H1 (cell line): Measurements from ENCODE around the gene CDC40. TPM values are rescaled to one million over a fixed set of nuclear protein-coding genes. Genes with fewer than 3 reads are reported as not detected.

Experiments used
- CTCF ChIA-PET: fragments of 300-600 bp; sonication (Branson Sonifier 250); formaldehyde crosslinking; loops from one replicate; lab custom pipeline; 2021; ENCODE audit not compliant: partially characterized antibody; lab: Charles Lee
- POLR2A ChIA-PET: fragments of 300-600 bp; sonication (Branson Sonifier 250); formaldehyde crosslinking; loops from one replicate; lab custom pipeline; 2021; ENCODE audit warnings: inconsistent platforms; ENCODE audit not compliant: partially characterized antibody; lab: Charles Lee
- DNase-seq, 2 experiments: peaks; one replicate each; pipeline versions ENCODE4 v3.0.0 to v3.0.0-alpha.2; 2010 to 2022; ENCODE audit warnings: low spot score in 2 of 2, low read depth in 1 of 2, mixed read lengths in 1 of 2
- FAIRE-seq: peaks from 2 replicates; lab custom pipeline; 2011; peaks lifted over from hg19 to GRCh38; lab: Jason Lieb, UNC
- H2AFZ ChIP-seq: 2 replicates; pipeline ENCODE4 v1.8.1; 2012; ENCODE audit warnings: low read length, inconsistent platforms
- H2AK5ac ChIP-seq: 2 replicates; pipeline ENCODE4 v1.6.1; 2013; ENCODE audit warnings: low read depth, low read length
- H2BK120ac ChIP-seq: replicated peaks from 2 replicates; pipeline ENCODE3; 2013; ENCODE audit warnings: low read depth, low read length, inconsistent platforms
- H2BK12ac ChIP-seq: 2 replicates; pipeline ENCODE4 v1.6.1; 2013; ENCODE audit warnings: low read depth, low read length
- H2BK15ac ChIP-seq: 2 replicates; pipeline ENCODE4 v1.6.1; 2013; ENCODE audit warnings: low read length
- H2BK20ac ChIP-seq: 2 replicates; pipeline ENCODE4 v1.6.1; 2013; ENCODE audit warnings: low read length
- H2BK5ac ChIP-seq: 2 replicates; pipeline ENCODE4 v1.6.1; 2013; ENCODE audit warnings: low read depth, low read length
- H3K14ac ChIP-seq: 2 replicates; pipeline ENCODE4 v1.6.1; 2013; ENCODE audit warnings: inconsistent platforms; ENCODE audit not compliant: insufficient read length
- H3K18ac ChIP-seq: 2 replicates; pipeline ENCODE4 v1.6.1; 2013; ENCODE audit warnings: low read length; ENCODE audit errors: extremely low read depth
- H3K23ac ChIP-seq: 2 replicates; pipeline ENCODE4 v1.6.1; 2013; ENCODE audit warnings: inconsistent platforms; ENCODE audit not compliant: insufficient read length
- H3K23me2 ChIP-seq: 2 replicates; pipeline ENCODE4 v1.6.1; 2013; ENCODE audit warnings: low read depth, low read length
- H3K27ac ChIP-seq: 2 replicates; pipeline ENCODE4 v1.6.1; 2011; ENCODE audit warnings: low read depth, low read length, inconsistent platforms
- H3K27me3 ChIP-seq, 4 experiments: replicated peaks in 1 of 4; 1 replicate in 1 of 4; 2 replicates in 3 of 4; pipeline versions ENCODE4 v1.6.1 to v1.8.1; 2011 to 2013; ENCODE audit warnings: low read length in 3 of 4, mild to moderate bottlenecking in 3 of 4, inconsistent platforms in 2 of 4, mixed read lengths in 2 of 4, moderate library complexity in 1 of 4; ENCODE audit not compliant: control insufficient read depth in 3 of 4, insufficient read depth in 3 of 4; ENCODE audit errors: extremely low read depth in 1 of 4
- H3K36me3 ChIP-seq, 4 experiments: 2 replicates each; pipeline versions ENCODE4 v1.6.1 to v1.8.1; 2011 to 2013; ENCODE audit warnings: mild to moderate bottlenecking in 4 of 4, low read length in 3 of 4, moderate library complexity in 2 of 4, control low read depth in 1 of 4, inconsistent platforms in 1 of 4; ENCODE audit not compliant: insufficient read depth in 4 of 4, control insufficient read depth in 2 of 4
- H3K4ac ChIP-seq: replicated peaks from 2 replicates; pipeline ENCODE3; 2013; ENCODE audit warnings: low read length, low read depth, mixed read lengths, inconsistent platforms; ENCODE audit not compliant: insufficient read length
- H3K4me1 ChIP-seq, 4 experiments: replicated peaks in 1 of 4; 1 replicate in 1 of 4; 2 replicates in 3 of 4; pipeline versions ENCODE4 v1.6.1 to v1.8.1; 2011 to 2013; ENCODE audit warnings: low read length in 3 of 4, inconsistent platforms in 2 of 4, mixed read lengths in 1 of 4; ENCODE audit not compliant: insufficient read depth in 4 of 4, control insufficient read depth in 3 of 4
- H3K4me2 ChIP-seq, 2 experiments: 2 replicates each; pipeline versions ENCODE4 v1.6.1 to v1.8.1; 2011 to 2013; ENCODE audit warnings: low read depth in 2 of 2, low read length in 2 of 2, control low read depth in 1 of 2, inconsistent platforms in 1 of 2, mild to moderate bottlenecking in 1 of 2; ENCODE audit not compliant: insufficient read depth in 1 of 2
- H3K4me3 ChIP-seq, 4 experiments: fragments of 200-600, 300-600 bp in 1 of 4; sonication (generic), shearing (Covaris generic), sonication (Bioruptor Twin) in 1 of 4; 2 replicates each; pipeline versions ENCODE4 v1.5.1 to v1.8.1; 2011 to 2016; ENCODE audit warnings: low read length in 4 of 4, low read depth in 3 of 4, control low read depth in 2 of 4, inconsistent platforms in 2 of 4, mild to moderate bottlenecking in 2 of 4, mixed read lengths in 1 of 4, moderate library complexity in 1 of 4; ENCODE audit not compliant: insufficient read depth in 2 of 4; ENCODE audit errors: extremely low read depth in 1 of 4
- H3K56ac ChIP-seq: replicated peaks from 2 replicates; pipeline ENCODE3; 2013; ENCODE audit warnings: low read depth, mild to moderate bottlenecking, mixed read lengths, low read length, inconsistent platforms; ENCODE audit not compliant: insufficient read length
- H3K79me1 ChIP-seq: 2 replicates; pipeline ENCODE4 v1.6.1; 2013; ENCODE audit warnings: low read depth, low read length, control low read depth
- H3K79me2 ChIP-seq, 2 experiments: 2 replicates each; pipeline versions ENCODE4 v1.6.1 to v1.8.1; 2012 to 2013; ENCODE audit warnings: low read length in 2 of 2, mild to moderate bottlenecking in 2 of 2, inconsistent platforms in 1 of 2; ENCODE audit not compliant: insufficient read depth in 2 of 2, control insufficient read depth in 1 of 2
- H3K9ac ChIP-seq, 4 experiments: replicated peaks in 1 of 4; 1 replicate in 1 of 4; 2 replicates in 3 of 4; pipeline versions ENCODE4 v1.6.1 to v1.8.1; 2011 to 2013; ENCODE audit warnings: low read depth in 3 of 4, low read length in 3 of 4, control low read depth in 2 of 4, mild to moderate bottlenecking in 2 of 4, moderate library complexity in 2 of 4, inconsistent platforms in 1 of 4; ENCODE audit errors: extremely low read depth in 1 of 4
- H3K9me3 ChIP-seq, 2 experiments: 2 replicates each; pipeline versions ENCODE4 v1.6.1 to v1.8.1; 2012 to 2013; ENCODE audit warnings: mild to moderate bottlenecking in 2 of 2, moderate library complexity in 2 of 2, control low read depth in 1 of 2, inconsistent platforms in 1 of 2, low read depth in 1 of 2, low read length in 1 of 2, mixed read lengths in 1 of 2; ENCODE audit not compliant: insufficient read depth in 2 of 2
- H4K20me1 ChIP-seq, 2 experiments: replicated peaks in 1 of 2; 2 replicates each; pipeline versions ENCODE3 to v1.8.1; 2011 to 2013; ENCODE audit warnings: inconsistent platforms in 2 of 2, low read length in 2 of 2, mild to moderate bottlenecking in 1 of 2; ENCODE audit not compliant: insufficient read depth in 2 of 2, control insufficient read depth in 1 of 2
- H4K5ac ChIP-seq: 2 replicates; pipeline ENCODE4 v1.6.1; 2013; ENCODE audit warnings: low read length, low read depth, mixed read lengths, inconsistent platforms; ENCODE audit not compliant: insufficient read length
- H4K8ac ChIP-seq: 2 replicates; pipeline ENCODE4 v1.8.0; 2013; ENCODE audit warnings: mild to moderate bottlenecking, moderate library complexity, low read length, inconsistent platforms; ENCODE audit not compliant: insufficient read depth; ENCODE audit errors: extremely low read depth
- H4K91ac ChIP-seq: replicated peaks from 2 replicates; pipeline ENCODE3; 2013; ENCODE audit warnings: low read length, mixed read lengths, inconsistent platforms; ENCODE audit not compliant: insufficient read length
- ASH2L ChIP-seq: fragments of 200-600, 300-600 bp; sonication (generic); IDR thresholded peaks from one replicate; pipeline ENCODE4 v1.7.1; 2017; ENCODE audit warnings: low read length
- SRF ChIP-seq: IDR thresholded peaks from 2 replicates; pipeline ENCODE4 v1.6.1; 2011; ENCODE audit warnings: mild to moderate bottlenecking, low read depth, low read length, moderate library complexity
- WGBS, 2 experiments: shearing (Covaris generic) in 1 of 2; methylation state at CpG; one replicate each; pipeline versions ENCODE4 v1.1.6 to v1.1.7; 2013 to 2015; ENCODE audit warnings: low lambda C conversion rate in 2 of 2, mixed read lengths in 2 of 2, inconsistent platforms in 1 of 2, low coverage in 1 of 2, missing lambda C conversion rate in 1 of 2; ENCODE audit not compliant: insufficient replicate concordance in 2 of 2, insufficient coverage in 1 of 2, insufficient read length in 1 of 2; ENCODE audit errors: extremely low coverage in 1 of 2, missing lambda C conversion rate in 1 of 2; 5-methylcytosine and 5-hydroxymethylcytosine counted together
- polyA plus RNA-seq, 7 experiments: library from polyadenylated mRNA; depleted of rRNA in 3 of 7; stranded (reverse) in 5 of 7; unstranded in 2 of 7; fragments of >200 nt in 5 of 7; fragments of 200-250 nt in 2 of 7; gene quantifications; 1 replicate in 5 of 7; 2 replicates in 1 of 7; 4 replicates in 1 of 7; pipeline versions ENCODE4 v1.2.1 to v1.2.3, GENCODE V29; 2011 to 2013; ENCODE audit warnings: missing spikeins in 2 of 7, mixed read lengths in 2 of 7
- total RNA-seq: library from RNA; stranded (reverse); fragmentation: NEBNext Ultra II Directional; extraction: Animal tissue kit (Norgen Biotek cat#: 25700); gene quantifications from 2 replicates; pipeline ENCODE4 v1.2.1, GENCODE V29; 2021
- TF ChIP-seq, protein P1 (sequence below): IDR thresholded peaks from 2 replicates; pipeline ENCODE4 v1.6.1; 2012; ENCODE audit warnings: inconsistent platforms

The CDC40 gene
- total and polyA plus RNA-seq, 2 of the 8 experiments (the other 6 are each of a cell fraction or from before 2014, with no cell fraction given), result 7.3 to 27.2 TPM

- no peak overlapping the region for H2BK5ac ChIP-seq
- no peak overlapping the region for H3K27ac ChIP-seq
- no peak overlapping the region for H2BK120ac ChIP-seq
- H3K4me1 ChIP-seq, result no peaks in the 10 kb centered on the region
- no peaks in the 10 kb centered on the region for H3K79me2 ChIP-seq
- no peak overlapping the region for H2BK20ac ChIP-seq
- H3K23ac ChIP-seq, result no peak overlapping the region
- no peak overlapping the region for H3K18ac ChIP-seq
- H3K4ac ChIP-seq, result no peak overlapping the region
- no peak overlapping the region for H4K91ac ChIP-seq
- H3K14ac ChIP-seq, result no peak overlapping the region
- H3K36me3 ChIP-seq, result peaks cover 0 to 9% (median 1%) of the 10 kb centered on the region in 4 experiments; a peak in 1 of 8 replicates
- H3K27me3 ChIP-seq, result no peaks in the 10 kb centered on the region
- H2BK12ac ChIP-seq, result no peak overlapping the region
- 93% methylated on average over 10 of the region's 10 CpGs; no CpG with 5 or more reads in 1 of the 2 experiments for WGBS, 2 experiments
- ChIA-PET POLR2A (interaction anchor here (0.6 to 1.4 kb wide), 2 partner anchors 9 to 48 kb away, joined by 3 read pairs; no protein-coding TSS in a partner anchor), CTCF (interaction anchor here (0.6 to 1.7 kb wide), 6 partner anchors 9 to 542 kb away, joined by 3 to 6 read pairs (median 3); no protein-coding TSS in a partner anchor)
- FAIRE-seq (no peak), DNase-seq (no peak)
- peaks cover 10 to 16% of the 10 kb centered on the region in 2 experiments; a peak in 3 of 4 replicates for H3K9me3 ChIP-seq
- no peaks in the 10 kb centered on the region for H3K23me2 ChIP-seq
- no peak overlapping the region for H3K4me3 ChIP-seq
- H4K20me1 ChIP-seq, result no peaks in the 10 kb centered on the region
- H2AK5ac ChIP-seq, result no peak overlapping the region
- no peak overlapping the region for H2AFZ ChIP-seq
- TF ChIP-seq SRF (no peak), ASH2L (no peak)
- TF ChIP-seq, protein P1, sequence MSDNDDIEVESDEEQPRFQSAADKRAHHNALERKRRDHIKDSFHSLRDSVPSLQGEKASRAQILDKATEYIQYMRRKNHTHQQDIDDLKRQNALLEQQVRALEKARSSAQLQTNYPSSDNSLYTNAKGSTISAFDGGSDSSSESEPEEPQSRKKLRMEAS, result peak; percentile 28; the same call in 1 of the 2 replicates
- H4K5ac ChIP-seq, result no peak overlapping the region
- no peaks in the 10 kb centered on the region for H3K79me1 ChIP-seq
- no peak overlapping the region for H3K4me2 ChIP-seq
- no peak overlapping the region for H2BK15ac ChIP-seq
- no peak overlapping the region for H4K8ac ChIP-seq
- no peak overlapping the region for H3K9ac ChIP-seq
- no peak overlapping the region for H3K56ac ChIP-seq
These were observed 42.0 kb upstream of the CDC40 start for GRCh38 chr6:110137924-110138887.
